ENCODE measurements around the gene KAT6B. TPM values are rescaled to one million over a fixed set of nuclear protein-coding genes. Genes with fewer than 3 reads are reported as not detected.

Gene KAT6B
- total and polyA plus RNA-seq, 2 of the 8 experiments (the other 6 are each of a cell fraction or from before 2014, with no cell fraction given): 7.3 to 30.8 TPM

GRCh38 chr10:74824184-74824899 is 2.1 kb upstream of the KAT6B start:
- Histone ChIP-seq H2BK5ac (ENCODE audit: low read depth, low read length) (peak overlapping the region; percentile 96), H4K91ac (replicated peaks; ENCODE audit: insufficient read length, low read length) (no peak overlapping the region), H3K4me2 (ENCODE audit: insufficient read depth in 1 of 2, low read depth in 2 of 2, low read length in 2 of 2) (peak overlapping the region; percentile 84 to 91), H2BK120ac (replicated peaks; ENCODE audit: low read depth, low read length) (no peak overlapping the region), H2BK12ac (ENCODE audit: low read depth, low read length) (peak overlapping the region; percentile 94), H3K23me2 (ENCODE audit: low read depth, low read length) (peaks cover 14% of the 10 kb centered on the region), H3K9ac (replicated peaks in 1 of 4; ENCODE audit: extremely low read depth in 1 of 4, low read depth in 3 of 4, low read length in 3 of 4) (peak overlapping the region in 2 of 4 experiments; percentile 70 to 78; a peak in 4 of 7 replicates), H2BK20ac (ENCODE audit: low read length) (0 out of 2 replicates have a peak overlapping the region, but pooled peaks have one; percentile 48), H4K5ac (ENCODE audit: insufficient read length, low read depth, low read length) (peak overlapping the region; percentile 51), H2BK15ac (ENCODE audit: low read length) (peak overlapping the region; percentile 95; the same call in 1 of the 2 replicates), H3K27ac (ENCODE audit: low read depth, low read length) (no peak overlapping the region; the same call in 1 of the 2 replicates), H3K14ac (ENCODE audit: insufficient read length) (no peak overlapping the region), H2AK5ac (ENCODE audit: low read depth, low read length) (peak overlapping the region; percentile 97; the same call in 1 of the 2 replicates), H4K20me1 (replicated peaks in 1 of 2; ENCODE audit: control insufficient read depth in 1 of 2, insufficient read depth in 2 of 2, low read length in 2 of 2) (no peaks in the 10 kb centered on the region), H2AFZ (ENCODE audit: low read length) (peak overlapping the region; percentile 15; the same call in 1 of the 2 replicates), H3K36me3 (ENCODE audit: control insufficient read depth in 2 of 4, insufficient read depth in 4 of 4, low read length in 3 of 4) (no peaks in the 10 kb centered on the region), H3K79me1 (ENCODE audit: low read depth, low read length) (peaks cover 6% of the 10 kb centered on the region), H3K18ac (ENCODE audit: extremely low read depth, low read length) (peak overlapping the region; percentile 93), H3K4me3 (ENCODE audit: extremely low read depth in 1 of 4, insufficient read depth in 2 of 4, low read depth in 3 of 4, low read length in 4 of 4) (peak overlapping the region; percentile 81 to 97 (median 85)), H3K27me3 (replicated peaks in 1 of 4; ENCODE audit: control insufficient read depth in 3 of 4, extremely low read depth in 1 of 4, insufficient read depth in 3 of 4, low read length in 3 of 4) (no peaks in the 10 kb centered on the region), H3K9me3 (ENCODE audit: insufficient read depth in 2 of 2, low read depth in 1 of 2, low read length in 1 of 2) (no peaks in the 10 kb centered on the region), H3K56ac (replicated peaks; ENCODE audit: insufficient read length, low read depth, low read length) (peak overlapping the region; percentile 89), H3K4me1 (replicated peaks in 1 of 4; ENCODE audit: control insufficient read depth in 3 of 4, insufficient read depth in 4 of 4, low read length in 3 of 4) (peaks cover 3 to 8% (median 5%) of the 10 kb centered on the region in 4 experiments), H4K8ac (ENCODE audit: extremely low read depth, insufficient read depth, low read length) (peak overlapping the region; percentile 89; the same call in 1 of the 2 replicates), H3K4ac (replicated peaks; ENCODE audit: insufficient read length, low read depth, low read length) (peak overlapping the region; percentile 76), H3K23ac (ENCODE audit: insufficient read length) (no peak overlapping the region), H3K79me2 (ENCODE audit: control insufficient read depth in 1 of 2, insufficient read depth in 2 of 2, low read length in 2 of 2) (peaks cover 6 to 20% of the 10 kb centered on the region in 2 experiments)
- DNase-seq (ENCODE audit: low read depth in 1 of 2, low spot score in 2 of 2): peak in 1 of 2 experiments; percentile 55
- CTCF ChIA-PET (ENCODE audit: partially characterized antibody): interaction anchor here (0.6 to 1.4 kb wide), 2 partner anchors 197 to 207 kb away, joined by 3 read pairs; no protein-coding TSS in a partner anchor
- no peak for FAIRE-seq
- POLR2A ChIA-PET (ENCODE audit: partially characterized antibody): interaction anchor here (0.9 to 1.4 kb wide), 3 partner anchors 10 to 101 kb away, joined by 3 to 4 read pairs (median 3); no protein-coding TSS in a partner anchor
- TF ChIP-seq EZH2 (IDR thresholded peaks at IDR 0.05; ENCODE audit: low read depth, low read length, severe bottlenecking) (peak; percentile 28), YY1 (IDR thresholded peaks at IDR 0.05; ENCODE audit: low read depth, low read length) (peak; percentile 49; the same call in 1 of the 2 replicates), JUND (IDR thresholded peaks at IDR 0.05; ENCODE audit: low read length) (no peak), ASH2L (IDR thresholded peaks at IDR 0.05; ENCODE audit: low read length) (no peak), CBX5 (IDR thresholded peaks at IDR 0.05; ENCODE audit: low read depth, low read length) (no peak), SRF (IDR thresholded peaks at IDR 0.05; ENCODE audit: low read depth, low read length) (no peak), EP300 (IDR thresholded peaks at IDR 0.05; ENCODE audit: borderline replicate concordance in 1 of 2, low read depth in 2 of 2, low read length in 2 of 2) (no peak), SIX5 (IDR thresholded peaks at IDR 0.05; ENCODE audit: low read depth, low read length) (no peak), BCL11A (IDR thresholded peaks at IDR 0.05; ENCODE audit: low read depth in 2 of 2, low read length in 2 of 2) (no peak), ATF3 (IDR thresholded peaks at IDR 0.05; ENCODE audit: insufficient read depth, low read depth, low read length) (no peak)
- WGBS, 2 experiments (ENCODE audit: extremely low coverage in 1 of 2, insufficient coverage in 1 of 2, insufficient read length in 1 of 2, insufficient replicate concordance in 2 of 2, low coverage in 1 of 2, low lambda C conversion rate in 2 of 2, missing lambda C conversion rate in 1 of 2): 33% methylated on average over 12 of the region's 18 CpGs; no CpG with 5 or more reads in 1 of the 2 experiments

Data from H1 (cell line).